ENCODE measurements around the gene GXYLT2. TPM values are rescaled to one million over a fixed set of nuclear protein-coding genes. Genes with fewer than 3 reads are reported as not detected.

GXYLT2 gene
- total and polyA plus RNA-seq, 2 of the 13 experiments (the other 11 are each of a cell fraction or from before 2014, with no cell fraction given), result 4.3 to 6.9 TPM

DNA sequence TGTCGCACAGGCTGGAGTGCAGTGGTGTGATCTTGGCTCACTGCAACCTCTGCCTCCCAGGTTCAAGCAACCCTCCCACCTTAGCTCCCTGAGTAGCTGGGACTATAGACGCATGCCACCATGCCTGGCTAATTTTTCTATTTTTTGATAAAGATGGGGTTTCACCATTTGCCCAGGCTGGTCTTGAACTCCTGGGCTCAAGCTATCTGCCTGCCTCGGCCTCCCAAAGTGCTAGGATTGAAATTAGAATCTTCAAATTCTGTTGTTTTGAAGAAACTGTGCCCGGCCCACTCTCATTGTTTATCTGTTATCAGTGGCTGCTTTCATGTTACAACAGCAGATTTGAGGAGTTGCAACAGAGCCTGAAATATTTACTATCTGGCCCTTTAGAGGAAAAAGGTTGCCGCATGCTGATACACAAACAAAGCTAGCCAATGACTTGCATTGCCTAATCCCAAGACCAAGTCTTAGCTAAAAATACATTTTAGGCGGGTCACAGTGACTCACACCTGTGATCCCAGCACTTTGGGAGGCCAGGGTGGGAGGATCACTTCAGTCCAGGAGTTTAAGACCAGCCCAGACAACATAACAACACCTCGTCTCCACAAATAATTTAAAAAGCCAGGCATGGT, 65.6 kb downstream of the GXYLT2 start (continued):
- TF ChIP-seq TBX3 (IDR thresholded peaks at IDR 0.05; ENCODE audit: borderline replicate concordance) (peak; percentile 58; the same call in 1 of the 2 replicates), GABPA (IDR thresholded peaks at IDR 0.05; ENCODE audit: low read depth, low read length) (no peak), GABPA (CRISPR knock-in tag; IDR thresholded peaks at IDR 0.05; ENCODE audit: low read depth) (no peak; the same call in 1 of the 2 replicates), ZNF747 (CRISPR knock-in tag; IDR thresholded peaks at IDR 0.05; ENCODE audit: borderline replicate concordance) (peak; percentile 32; the same call in 1 of the 2 replicates), JUN (CRISPR knock-in tag; IDR thresholded peaks at IDR 0.05) (peak; percentile 54; the same call in 1 of the 2 replicates), ZNF781 (CRISPR knock-in tag; IDR thresholded peaks at IDR 0.05; ENCODE audit: borderline replicate concordance, not compliant biosample characterization) (no peak), NFE2L1 (CRISPR knock-in tag; IDR thresholded peaks at IDR 0.05; ENCODE audit: borderline replicate concordance) (no peak), ZNF550 (CRISPR knock-in tag; IDR thresholded peaks at IDR 0.05; ENCODE audit: borderline replicate concordance) (no peak), ZSCAN21 (CRISPR knock-in tag; IDR thresholded peaks at IDR 0.05; ENCODE audit: borderline replicate concordance) (no peak), NONO (IDR thresholded peaks at IDR 0.05) (no peak), NONO (CRISPR knock-in tag; conservative IDR thresholded peaks at IDR 0.05) (peak; percentile 72; the same call in 1 of the 2 replicates), KIAA2018 (CRISPR knock-in tag; IDR thresholded peaks at IDR 0.05; ENCODE audit: borderline replicate concordance) (no peak), ASH2L (IDR thresholded peaks at IDR 0.05; ENCODE audit: insufficient read length, low read depth, low read length) (peak; percentile 53), ZNF253 (CRISPR knock-in tag; IDR thresholded peaks at IDR 0.05; ENCODE audit: borderline replicate concordance) (no peak), ZNF296 (CRISPR knock-in tag; conservative IDR thresholded peaks at IDR 0.05) (no peak), GMEB2 (CRISPR knock-in tag; IDR thresholded peaks at IDR 0.05; ENCODE audit: low read depth) (no peak), HOXD1 (CRISPR knock-in tag; IDR thresholded peaks at IDR 0.05) (peak; percentile 59; the same call in 1 of the 2 replicates), TBL1XR1 (IDR thresholded peaks at IDR 0.05; ENCODE audit: borderline replicate concordance, low read length, partially characterized antibody) (no peak), ZKSCAN1 (IDR thresholded peaks at IDR 0.05; ENCODE audit: low read length) (no peak), ZNF317 (CRISPR knock-in tag; IDR thresholded peaks at IDR 0.05) (0 out of 2 replicates have a peak, but pooled peaks have one; percentile 59), ZNF674 (CRISPR knock-in tag; IDR thresholded peaks at IDR 0.05; ENCODE audit: low read depth) (no peak)

Data from HepG2 (cell line).